ENCODE measurements around the gene CASTOR1.

The CASTOR1 gene

GRCh38 chr22:30297276-30297990, 8.1 kb upstream of the CASTOR1 start:
- Histone ChIP-seq H3K9me3 (ENCODE audit: control insufficient read depth, insufficient read depth, low read length) (no peaks in the 10 kb centered on the region), H3K4me3 (ENCODE audit: low read depth, low read length) (no peak overlapping the region), H3K36me3 (ENCODE audit: control insufficient read depth, insufficient read depth, low read length) (peaks cover 6% of the 10 kb centered on the region; the same call in 1 of the 2 replicates), H3K27me3 (ENCODE audit: control insufficient read depth, insufficient read depth, low read length) (no peaks in the 10 kb centered on the region), H3K9ac (ENCODE audit: low read depth, low read length) (no peak overlapping the region), H3K4me1 (ENCODE audit: control insufficient read depth, insufficient read depth, low read length) (no peaks in the 10 kb centered on the region), H3K27ac (ENCODE audit: low read depth, low read length) (no peak overlapping the region)

GRCh38 chr22:30296833-30297232, 7.5 kb upstream of the CASTOR1 start:
- no peak overlapping the region for H3K9ac ChIP-seq (ENCODE audit: low read depth, low read length)
- H3K9me3 ChIP-seq (ENCODE audit: control insufficient read depth, insufficient read depth, low read length) = no peaks in the 10 kb centered on the region
- H3K36me3 ChIP-seq (ENCODE audit: control insufficient read depth, insufficient read depth, low read length) = peaks cover 12% of the 10 kb centered on the region; the same call in 1 of the 2 replicates
- no peak overlapping the region for H3K4me3 ChIP-seq (ENCODE audit: low read depth, low read length)
- no peak overlapping the region for H3K27ac ChIP-seq (ENCODE audit: low read depth, low read length)
- H3K27me3 ChIP-seq (ENCODE audit: control insufficient read depth, insufficient read depth, low read length) = no peaks in the 10 kb centered on the region
- H3K4me1 ChIP-seq (ENCODE audit: control insufficient read depth, insufficient read depth, low read length) = no peaks in the 10 kb centered on the region

GRCh38 chr22:30296324-30296723, 7.0 kb upstream of the CASTOR1 start:
- no peaks in the 10 kb centered on the region for H3K9me3 ChIP-seq (ENCODE audit: control insufficient read depth, insufficient read depth, low read length)
- H3K36me3 ChIP-seq (ENCODE audit: control insufficient read depth, insufficient read depth, low read length) = peaks cover 12% of the 10 kb centered on the region; the same call in 1 of the 2 replicates
- no peak overlapping the region for H3K9ac ChIP-seq (ENCODE audit: low read depth, low read length)
- H3K27ac ChIP-seq (ENCODE audit: low read depth, low read length) = no peak overlapping the region
- H3K4me1 ChIP-seq (ENCODE audit: control insufficient read depth, insufficient read depth, low read length) = no peaks in the 10 kb centered on the region
- H3K4me3 ChIP-seq (ENCODE audit: low read depth, low read length) = no peak overlapping the region
- H3K27me3 ChIP-seq (ENCODE audit: control insufficient read depth, insufficient read depth, low read length) = no peaks in the 10 kb centered on the region

- peaks cover under 1% of the 10 kb centered on the region; the same call in 1 of the 2 replicates for H3K4me1 ChIP-seq (ENCODE audit: control insufficient read depth, insufficient read depth, low read length)
- no peaks in the 10 kb centered on the region for H3K27me3 ChIP-seq (ENCODE audit: control insufficient read depth, insufficient read depth, low read length)
- H3K4me3 ChIP-seq (ENCODE audit: low read depth, low read length) = no peak overlapping the region
- peaks cover 12% of the 10 kb centered on the region; the same call in 1 of the 2 replicates for H3K36me3 ChIP-seq (ENCODE audit: control insufficient read depth, insufficient read depth, low read length)
- no peak overlapping the region for H3K9ac ChIP-seq (ENCODE audit: low read depth, low read length)
- H3K27ac ChIP-seq (ENCODE audit: low read depth, low read length) = no peak overlapping the region
- H3K9me3 ChIP-seq (ENCODE audit: control insufficient read depth, insufficient read depth, low read length) = no peaks in the 10 kb centered on the region
These were observed 6.3 kb upstream of the CASTOR1 start for GRCh38 chr22:30295576-30295975.

- Histone ChIP-seq H3K27me3 (ENCODE audit: control insufficient read depth, insufficient read depth, low read length) (no peaks in the 10 kb centered on the region), H3K27ac (ENCODE audit: low read depth, low read length) (no peak overlapping the region), H3K36me3 (ENCODE audit: control insufficient read depth, insufficient read depth, low read length) (peaks cover 12% of the 10 kb centered on the region; the same call in 1 of the 2 replicates), H3K4me3 (ENCODE audit: low read depth, low read length) (no peak overlapping the region), H3K9ac (ENCODE audit: low read depth, low read length) (no peak overlapping the region), H3K9me3 (ENCODE audit: control insufficient read depth, insufficient read depth, low read length) (no peaks in the 10 kb centered on the region), H3K4me1 (ENCODE audit: control insufficient read depth, insufficient read depth, low read length) (peaks cover 8% of the 10 kb centered on the region)
These were observed 5.5 kb upstream of the CASTOR1 start for GRCh38 chr22:30294830-30295229.

- H3K4me3 ChIP-seq (ENCODE audit: low read depth, low read length) = no peak overlapping the region
- H3K36me3 ChIP-seq (ENCODE audit: control insufficient read depth, insufficient read depth, low read length) = peaks cover 12% of the 10 kb centered on the region; the same call in 1 of the 2 replicates
- no peak overlapping the region for H3K9ac ChIP-seq (ENCODE audit: low read depth, low read length)
- H3K4me1 ChIP-seq (ENCODE audit: control insufficient read depth, insufficient read depth, low read length) = peaks cover 9% of the 10 kb centered on the region
- H3K27ac ChIP-seq (ENCODE audit: low read depth, low read length) = no peak overlapping the region
- H3K9me3 ChIP-seq (ENCODE audit: control insufficient read depth, insufficient read depth, low read length) = no peaks in the 10 kb centered on the region
- H3K27me3 ChIP-seq (ENCODE audit: control insufficient read depth, insufficient read depth, low read length) = no peaks in the 10 kb centered on the region
These were observed 4.8 kb upstream of the CASTOR1 start for GRCh38 chr22:30294066-30294465.

- Histone ChIP-seq H3K4me3 (ENCODE audit: low read depth, low read length) (no peak overlapping the region), H3K36me3 (ENCODE audit: control insufficient read depth, insufficient read depth, low read length) (peaks cover 12% of the 10 kb centered on the region; the same call in 1 of the 2 replicates), H3K27ac (ENCODE audit: low read depth, low read length) (no peak overlapping the region), H3K9ac (ENCODE audit: low read depth, low read length) (no peak overlapping the region), H3K4me1 (ENCODE audit: control insufficient read depth, insufficient read depth, low read length) (peaks cover 18% of the 10 kb centered on the region), H3K27me3 (ENCODE audit: control insufficient read depth, insufficient read depth, low read length) (no peaks in the 10 kb centered on the region), H3K9me3 (ENCODE audit: control insufficient read depth, insufficient read depth, low read length) (no peaks in the 10 kb centered on the region)
These were observed 3.7 kb upstream of the CASTOR1 start for GRCh38 chr22:30293026-30293425.

GRCh38 chr22:30292069-30292970, 3.0 kb upstream of the CASTOR1 start:
- no peak overlapping the region for H3K9ac ChIP-seq (ENCODE audit: low read depth, low read length)
- H3K27ac ChIP-seq (ENCODE audit: low read depth, low read length) = no peak overlapping the region
- H3K4me1 ChIP-seq (ENCODE audit: control insufficient read depth, insufficient read depth, low read length) = peaks cover 18% of the 10 kb centered on the region
- H3K36me3 ChIP-seq (ENCODE audit: control insufficient read depth, insufficient read depth, low read length) = peaks cover 12% of the 10 kb centered on the region; the same call in 1 of the 2 replicates
- H3K9me3 ChIP-seq (ENCODE audit: control insufficient read depth, insufficient read depth, low read length) = no peaks in the 10 kb centered on the region
- H3K27me3 ChIP-seq (ENCODE audit: control insufficient read depth, insufficient read depth, low read length) = no peaks in the 10 kb centered on the region
- H3K4me3 ChIP-seq (ENCODE audit: low read depth, low read length) = no peak overlapping the region

- H3K27ac ChIP-seq (ENCODE audit: low read depth, low read length) = no peak overlapping the region
- peaks cover 12% of the 10 kb centered on the region; the same call in 1 of the 2 replicates for H3K36me3 ChIP-seq (ENCODE audit: control insufficient read depth, insufficient read depth, low read length)
- peaks cover 18% of the 10 kb centered on the region for H3K4me1 ChIP-seq (ENCODE audit: control insufficient read depth, insufficient read depth, low read length)
- no peak overlapping the region for H3K4me3 ChIP-seq (ENCODE audit: low read depth, low read length)
- no peaks in the 10 kb centered on the region for H3K9me3 ChIP-seq (ENCODE audit: control insufficient read depth, insufficient read depth, low read length)
- no peaks in the 10 kb centered on the region for H3K27me3 ChIP-seq (ENCODE audit: control insufficient read depth, insufficient read depth, low read length)
- H3K9ac ChIP-seq (ENCODE audit: low read depth, low read length) = no peak overlapping the region
These were observed 2.0 kb upstream of the CASTOR1 start for GRCh38 chr22:30291058-30291892.

GRCh38 chr22:30290342-30291057, 1.2 kb upstream of the CASTOR1 start:
- no peak overlapping the region for H3K27ac ChIP-seq (ENCODE audit: low read depth, low read length)
- H3K27me3 ChIP-seq (ENCODE audit: control insufficient read depth, insufficient read depth, low read length) = no peaks in the 10 kb centered on the region
- H3K4me3 ChIP-seq (ENCODE audit: low read depth, low read length) = peak overlapping the region; percentile 83
- H3K9ac ChIP-seq (ENCODE audit: low read depth, low read length) = no peak overlapping the region
- H3K9me3 ChIP-seq (ENCODE audit: control insufficient read depth, insufficient read depth, low read length) = no peaks in the 10 kb centered on the region
- H3K36me3 ChIP-seq (ENCODE audit: control insufficient read depth, insufficient read depth, low read length) = peaks cover 12% of the 10 kb centered on the region; the same call in 1 of the 2 replicates
- H3K4me1 ChIP-seq (ENCODE audit: control insufficient read depth, insufficient read depth, low read length) = peaks cover 18% of the 10 kb centered on the region

Measured in HUES48 (cell line).